ENCODE data around the gene ANGPTL2. TPM values are rescaled to one million over a fixed set of nuclear protein-coding genes. Genes with fewer than 3 reads are reported as not detected.

ANGPTL2 gene
- polyA plus RNA-seq, 1 of the 3 experiments (the other 2 are of a cell fraction), result 12.3 TPM

- H2AFZ ChIP-seq (ENCODE audit: low read depth), result no peak overlapping the region
- ChIA-PET CTCF (interaction anchor here (1.8 kb wide), 1 partner anchor 9 kb away, joined by 7 read pairs; the partner anchor contains the start of gene ANGPTL2), POLR2A (no interaction called here)
- no peak for DNase-seq
- H3K27me3 ChIP-seq (ENCODE audit: insufficient read depth), result no peaks in the 10 kb centered on the region
- no peaks in the 10 kb centered on the region for H4K20me1 ChIP-seq (ENCODE audit: insufficient read depth)
- no peaks in the 10 kb centered on the region for H3K79me2 ChIP-seq (ENCODE audit: insufficient read depth)
- no peaks in the 10 kb centered on the region for H3F3A ChIP-seq (replicated peaks; ENCODE audit: insufficient read depth)
- peaks cover 0 to 5% of the 10 kb centered on the region in 2 experiments for H3K36me3 ChIP-seq (replicated peaks in 1 of 2; ENCODE audit: control insufficient read depth in 1 of 2, insufficient read depth in 2 of 2, low read length in 1 of 2)
- TF ChIP-seq YY1 (IDR thresholded peaks at IDR 0.05; ENCODE audit: low read depth) (no peak), MXI1 (IDR thresholded peaks at IDR 0.05; ENCODE audit: low read depth, low read length) (no peak), EP300 (IDR thresholded peaks at IDR 0.05; ENCODE audit: borderline replicate concordance in 1 of 2, low read depth in 1 of 2, low read length in 1 of 2) (no peak), RFX5 (IDR thresholded peaks at IDR 0.05; ENCODE audit: low read length) (no peak)
- no peak overlapping the region for H3K9ac ChIP-seq
- peaks cover 0 to 6% of the 10 kb centered on the region in 2 experiments; a peak in 1 of 4 replicates for H3K4me1 ChIP-seq (ENCODE audit: control insufficient read depth in 1 of 2, insufficient read depth in 2 of 2, low read depth in 1 of 2, low read length in 1 of 2)
- no peaks in the 10 kb centered on the region for H3K9me2 ChIP-seq
- 82% methylated on average over 6 of the region's 7 CpGs for WGBS (ENCODE audit: low lambda C conversion rate)
- no peak overlapping the region for H3K4me2 ChIP-seq
- H3K9me3 ChIP-seq, result no peaks in the 10 kb centered on the region
- no peak overlapping the region for H3K4me3 ChIP-seq (ENCODE audit: low read depth in 2 of 2, low read length in 1 of 2)
- no peak overlapping the region for H3K27ac ChIP-seq (ENCODE audit: low read depth in 2 of 2, low read length in 1 of 2)
These were observed 10.4 kb downstream of the ANGPTL2 start for GRCh38 chr9:127112056-127112455.

- Histone ChIP-seq H3K4me1 (ENCODE audit: control insufficient read depth in 1 of 2, insufficient read depth in 2 of 2, low read depth in 1 of 2, low read length in 1 of 2) (peaks cover 0 to 24% of the 10 kb centered on the region in 2 experiments; a peak in 2 of 4 replicates), H3K4me2 (no peak overlapping the region), H3K27me3 (ENCODE audit: insufficient read depth) (no peaks in the 10 kb centered on the region), H3F3A (replicated peaks; ENCODE audit: insufficient read depth) (no peaks in the 10 kb centered on the region), H3K9ac (no peak overlapping the region), H3K9me3 (no peaks in the 10 kb centered on the region), H3K27ac (ENCODE audit: low read depth in 2 of 2, low read length in 1 of 2) (no peak overlapping the region), H3K79me2 (ENCODE audit: insufficient read depth) (no peaks in the 10 kb centered on the region), H3K9me2 (no peaks in the 10 kb centered on the region), H4K20me1 (ENCODE audit: insufficient read depth) (no peaks in the 10 kb centered on the region), H2AFZ (ENCODE audit: low read depth) (no peak overlapping the region), H3K36me3 (replicated peaks in 1 of 2; ENCODE audit: control insufficient read depth in 1 of 2, insufficient read depth in 2 of 2, low read length in 1 of 2) (peaks cover 0 to 11% of the 10 kb centered on the region in 2 experiments), H3K4me3 (ENCODE audit: low read depth in 2 of 2, low read length in 1 of 2) (no peak overlapping the region)
- TF ChIP-seq ELF1 (IDR thresholded peaks at IDR 0.05), result no peak
- TF ChIP-seq PBX3 (IDR thresholded peaks at IDR 0.05), result no peak
- no peak for TF ChIP-seq GATA2 (CRISPR knock-in tag; IDR thresholded peaks at IDR 0.05)
- no peak for TF ChIP-seq POLR2AphosphoS5 (IDR thresholded peaks at IDR 0.05; ENCODE audit: low read depth, low read length)
- no peak for TF ChIP-seq CTCF (IDR thresholded peaks at IDR 0.05)
- no peak for TF ChIP-seq FOSL2 (IDR thresholded peaks at IDR 0.05; ENCODE audit: borderline replicate concordance, low read depth)
- WGBS (ENCODE audit: low lambda C conversion rate), result 91% methylated on average over 5 of the region's 5 CpGs
- POLR2A ChIA-PET, result no interaction called here
- CTCF ChIA-PET, result interaction anchor here (1.6 kb wide), 1 partner anchor 12 kb away, joined by 4 read pairs; no protein-coding TSS in a partner anchor
- DNase-seq, result no peak
These were observed 13.2 kb downstream of the ANGPTL2 start for GRCh38 chr9:127109212-127109711.

All from SK-N-SH (cell line).